Natural killer cell (primary cell): ENCODE results near the gene RPS21. TPM values are rescaled to one million over a fixed set of nuclear protein-coding genes. Genes with fewer than 3 reads are reported as not detected.

Experiments used
- ATAC-seq, 3 donors: fragments of 150-1000 bp in 2 of 3; fragments of 200-7000 bp in 1 of 3; cut with Tn5 transposase; 1 replicate in 1 of 3; 2 replicates in 2 of 3; pipeline ENCODE4 v1.10.0; 2021; ENCODE audit warnings: mild to moderate bottlenecking in 2 of 3, moderate library complexity in 2 of 3
- DNase-seq, 2 donors: peaks; one replicate each; pipeline versions ENCODE4 v3.0.0 to v3.0.0-alpha.2; 2013 to 2021; ENCODE audit warnings: mixed read lengths in 1 of 2
- H3K27ac ChIP-seq: one replicate; pipeline ENCODE4 v1.5.1; 2013; ENCODE audit warnings: mild to moderate bottlenecking, low read length
- H3K27me3 ChIP-seq: one replicate; pipeline ENCODE4 v1.6.1; 2013; ENCODE audit warnings: low read length; ENCODE audit not compliant: control insufficient read depth, insufficient read depth
- H3K36me3 ChIP-seq: one replicate; pipeline ENCODE4 v1.6.1; 2013; ENCODE audit warnings: low read length; ENCODE audit not compliant: control insufficient read depth, insufficient read depth
- H3K4me1 ChIP-seq: one replicate; pipeline ENCODE4 v1.6.1; 2013; ENCODE audit warnings: low read length; ENCODE audit not compliant: control insufficient read depth, insufficient read depth
- H3K4me3 ChIP-seq: one replicate; pipeline ENCODE4 v1.5.1; 2013; ENCODE audit warnings: low read length
- H3K9me3 ChIP-seq: one replicate; pipeline ENCODE4 v1.6.1; 2013; ENCODE audit warnings: low read length; ENCODE audit not compliant: control insufficient read depth, insufficient read depth
- H3K27ac Mint-ChIP-seq, 2 donors: one replicate each; pipeline ENCODE4 v1.8.0; 2022; ENCODE audit warnings: mild to moderate bottlenecking in 2 of 2, mixed read lengths in 2 of 2, moderate library complexity in 1 of 2
- H3K27me3 Mint-ChIP-seq, 2 donors: one replicate each; pipeline ENCODE4 v1.8.0; 2022; ENCODE audit warnings: low read depth in 2 of 2, mixed read lengths in 2 of 2
- H3K36me3 Mint-ChIP-seq: one replicate; pipeline ENCODE4 v1.8.0; 2022; ENCODE audit warnings: mixed read lengths
- H3K4me1 Mint-ChIP-seq, 2 donors: one replicate each; pipeline ENCODE4 v1.8.0; 2022; ENCODE audit warnings: mixed read lengths in 2 of 2
- H3K4me3 Mint-ChIP-seq: one replicate; pipeline ENCODE4 v1.8.0; 2022; ENCODE audit warnings: mild to moderate bottlenecking, moderate library complexity, mixed read lengths
- H3K9me3 Mint-ChIP-seq, 2 donors: one replicate each; pipeline ENCODE4 v1.8.0; 2022; ENCODE audit warnings: mixed read lengths in 2 of 2
- WGBS: methylation state at CpG from one replicate; pipeline ENCODE4 v1.1.7; 2013; ENCODE audit warnings: missing lambda C conversion rate; ENCODE audit not compliant: insufficient coverage; 5-methylcytosine and 5-hydroxymethylcytosine counted together
- intact Hi-C: fragments of 100-400 bp; cut with micrococcal nuclease; formaldehyde crosslinking; loops from one replicate; pipeline ENCODE4 v1.14.2; 2022
- total RNA-seq, 4 donors: library from RNA; stranded (reverse); fragments of 120-200 nt in 1 of 4; gene quantifications; one replicate each; pipeline versions ENCODE4 v1.2.3 to v1.2.4, GENCODE V29; 2013 to 2022
- TF ChIP-seq, protein P1 (sequence below): fragments of 200-600 bp; IDR thresholded peaks from one replicate; pipeline ENCODE4 v1.8.0; 2022; ENCODE audit warnings: antibody characterized with exemption

RPS21 gene
- total RNA-seq, 3 donors from 2014 or later (not counting 1 experiment from before 2014, with no cell fraction given): 887 to 1,244 (median 1,112) TPM

DNA sequence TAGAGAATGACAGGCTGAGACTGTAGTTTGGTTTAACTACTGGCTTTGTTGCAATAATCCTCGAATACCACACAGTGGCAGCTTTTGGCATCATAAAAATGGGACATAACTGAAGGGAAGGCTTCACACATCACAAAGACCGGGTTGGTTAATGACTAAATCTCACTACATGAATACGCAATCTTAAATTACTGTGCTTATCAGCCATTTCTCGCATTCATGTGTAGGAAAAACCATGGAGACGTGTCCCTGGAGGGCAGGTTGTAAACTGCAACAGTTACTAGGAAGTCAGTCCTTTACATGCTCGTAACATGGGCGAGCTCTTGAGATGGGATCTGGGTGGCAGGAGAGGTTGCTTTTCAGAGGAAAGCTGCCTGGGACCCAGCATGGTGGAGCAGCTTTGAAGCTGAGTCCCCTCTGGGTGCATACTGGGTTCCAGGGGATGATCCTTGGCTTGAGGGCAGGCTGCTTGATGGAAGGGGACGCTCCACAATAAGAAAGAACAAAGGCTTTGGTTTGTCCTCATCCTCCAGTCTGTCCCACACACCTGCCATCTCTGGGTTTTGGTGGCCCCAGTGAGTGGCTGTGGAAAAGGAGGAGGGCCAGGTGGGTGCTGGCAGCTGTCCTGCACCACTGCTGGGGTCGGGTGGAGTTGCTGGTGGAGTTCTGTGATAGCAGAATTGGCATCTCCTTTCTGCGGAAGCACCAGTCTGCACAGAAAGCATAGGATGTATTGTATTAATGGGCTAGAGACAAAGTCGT, 2.1 kb downstream of the RPS21 start:
- Histone ChIP-seq H3K27me3 (no peaks in the 10 kb centered on the region), H3K4me3 (no peak overlapping the region), H3K9me3 (no peaks in the 10 kb centered on the region), H3K4me1 (peaks cover 23% of the 10 kb centered on the region), H3K36me3 (peaks cover 25% of the 10 kb centered on the region), H3K27ac (no peak overlapping the region)
- no peak for DNase-seq
- intact Hi-C loops: loop anchor here (10.0 kb wide), 1 partner anchor 374 kb away; no protein-coding TSS in a partner anchor
- H3K4me1 Mint-ChIP-seq: peaks cover 27 to 42% of the 10 kb centered on the region in 2 donors
- H3K4me3 Mint-ChIP-seq: peak overlapping the region; percentile 87
- peak overlapping the region in 1 of 2 donors; percentile 84 for H3K27ac Mint-ChIP-seq
- no peaks in the 10 kb centered on the region for H3K36me3 Mint-ChIP-seq
- WGBS: 92% methylated on average over 11 of the region's 11 CpGs
- no peaks in the 10 kb centered on the region for H3K9me3 Mint-ChIP-seq
- no peaks in the 10 kb centered on the region for H3K27me3 Mint-ChIP-seq
- TF ChIP-seq, protein P1, sequence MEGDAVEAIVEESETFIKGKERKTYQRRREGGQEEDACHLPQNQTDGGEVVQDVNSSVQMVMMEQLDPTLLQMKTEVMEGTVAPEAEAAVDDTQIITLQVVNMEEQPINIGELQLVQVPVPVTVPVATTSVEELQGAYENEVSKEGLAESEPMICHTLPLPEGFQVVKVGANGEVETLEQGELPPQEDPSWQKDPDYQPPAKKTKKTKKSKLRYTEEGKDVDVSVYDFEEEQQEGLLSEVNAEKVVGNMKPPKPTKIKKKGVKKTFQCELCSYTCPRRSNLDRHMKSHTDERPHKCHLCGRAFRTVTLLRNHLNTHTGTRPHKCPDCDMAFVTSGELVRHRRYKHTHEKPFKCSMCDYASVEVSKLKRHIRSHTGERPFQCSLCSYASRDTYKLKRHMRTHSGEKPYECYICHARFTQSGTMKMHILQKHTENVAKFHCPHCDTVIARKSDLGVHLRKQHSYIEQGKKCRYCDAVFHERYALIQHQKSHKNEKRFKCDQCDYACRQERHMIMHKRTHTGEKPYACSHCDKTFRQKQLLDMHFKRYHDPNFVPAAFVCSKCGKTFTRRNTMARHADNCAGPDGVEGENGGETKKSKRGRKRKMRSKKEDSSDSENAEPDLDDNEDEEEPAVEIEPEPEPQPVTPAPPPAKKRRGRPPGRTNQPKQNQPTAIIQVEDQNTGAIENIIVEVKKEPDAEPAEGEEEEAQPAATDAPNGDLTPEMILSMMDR: no peak
- ATAC-seq: no peak

DNA sequence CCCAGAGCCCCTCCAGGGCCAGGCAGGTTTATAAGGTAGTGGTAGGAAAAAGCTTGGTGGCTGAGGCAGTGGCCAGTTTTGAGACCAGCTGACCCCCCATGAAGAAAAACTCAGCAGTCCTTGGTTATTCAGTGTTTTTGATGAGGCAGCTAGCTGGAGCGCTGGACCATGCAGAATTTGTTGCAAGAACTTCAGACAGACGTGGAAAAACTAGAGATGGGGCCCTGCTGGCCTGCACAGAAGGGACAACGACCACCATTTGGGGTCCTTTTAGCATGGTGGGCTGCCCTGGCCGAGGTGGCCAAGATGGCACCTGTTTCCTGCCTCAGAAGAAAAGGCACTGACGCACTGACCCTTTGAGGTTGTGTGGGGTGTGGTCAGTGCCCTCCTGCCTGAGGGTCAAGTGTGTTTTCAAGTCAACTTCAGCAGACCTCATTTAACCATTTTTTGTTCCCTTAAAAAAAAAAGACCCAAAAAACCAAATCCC, 2.7 kb downstream of the RPS21 start:
- no peaks in the 10 kb centered on the region for H3K9me3 Mint-ChIP-seq
- H3K27ac Mint-ChIP-seq: peak overlapping the region in 1 of 2 donors; percentile 84
- intact Hi-C loops: loop anchor here (10.0 kb wide), 1 partner anchor 375 kb away; no protein-coding TSS in a partner anchor
- no peaks in the 10 kb centered on the region for H3K27me3 ChIP-seq
- peaks cover 23% of the 10 kb centered on the region for H3K4me1 ChIP-seq
- H3K36me3 ChIP-seq: peaks cover 25% of the 10 kb centered on the region
- H3K9me3 ChIP-seq: no peaks in the 10 kb centered on the region
- TF ChIP-seq, protein P1: no peak
- H3K4me3 ChIP-seq: no peak overlapping the region
- H3K4me3 Mint-ChIP-seq: no peak overlapping the region
- DNase-seq (no peak), ATAC-seq (no peak)
- WGBS: 94% methylated on average over 5 of the region's 5 CpGs
- no peaks in the 10 kb centered on the region for H3K27me3 Mint-ChIP-seq
- H3K36me3 Mint-ChIP-seq: no peaks in the 10 kb centered on the region
- H3K27ac ChIP-seq: no peak overlapping the region
- peaks cover 27 to 42% of the 10 kb centered on the region in 2 donors for H3K4me1 Mint-ChIP-seq

GRCh38 chr20:62390317-62391164, 3.6 kb downstream of the RPS21 start:
- peak overlapping the region in 1 of 2 donors; percentile 45 for H3K27ac Mint-ChIP-seq

More at GRCh38 chr20:62390317-62391164, 3.6 kb downstream of the RPS21 start:
- H3K4me1 ChIP-seq: peaks cover 22% of the 10 kb centered on the region
- H3K9me3 ChIP-seq: no peaks in the 10 kb centered on the region
- TF ChIP-seq, protein P1: no peak
- Mint-ChIP-seq H3K4me3 (no peak overlapping the region), H3K27me3 (no peaks in the 10 kb centered on the region), H3K36me3 (no peaks in the 10 kb centered on the region), H3K9me3 (no peaks in the 10 kb centered on the region), H3K4me1 (peaks cover 21 to 35% of the 10 kb centered on the region in 2 donors)
- intact Hi-C loops: no loop called here
- 92% methylated on average over 29 of the region's 29 CpGs for WGBS
- H3K27ac ChIP-seq: no peak overlapping the region
- H3K27me3 ChIP-seq: no peaks in the 10 kb centered on the region
- no peak for ATAC-seq
- no peak overlapping the region for H3K4me3 ChIP-seq
- no peak for DNase-seq
- peaks cover 27% of the 10 kb centered on the region for H3K36me3 ChIP-seq
